ENCODE results near the gene FER. TPM values are rescaled to one million over a fixed set of nuclear protein-coding genes. Genes with fewer than 3 reads are reported as not detected.
"Not testable (repeated sequence)": the region's sequence is repeated elsewhere in the genome, so short reads cannot be mapped to it uniquely, and the experiment has no call there.

Gene FER
- total and polyA plus RNA-seq, 2 donors: 2.8 to 8.8 TPM

- 83% methylated on average over 1 of the region's 1 CpG for WGBS
- DNase-seq (ENCODE audit: low read depth in 6 of 9, low spot score in 9 of 9): peak in 3 of 9 donors; percentile 7 to 48 (median 15)
- no peaks in the 10 kb centered on the region for H3K36me3 ChIP-seq (ENCODE audit: control insufficient read depth in 2 of 2, insufficient read depth in 2 of 2, low read length in 1 of 2)
- no peaks in the 10 kb centered on the region for H3K27me3 ChIP-seq (ENCODE audit: control insufficient read depth in 2 of 2, insufficient read depth in 1 of 2, low read length in 1 of 2)
- no peak overlapping the region for H3K27ac ChIP-seq (ENCODE audit: low read depth in 1 of 2, low read length in 1 of 2)
- H3K9me3 ChIP-seq (ENCODE audit: control insufficient read depth in 2 of 2, insufficient read depth in 1 of 2, low read length in 1 of 2): no peaks in the 10 kb centered on the region
- H3K4me3 ChIP-seq (ENCODE audit: low read length in 2 of 2): no peak overlapping the region
- peaks cover 0 to 5% of the 10 kb centered on the region in 2 donors for H3K4me1 ChIP-seq (ENCODE audit: control insufficient read depth in 2 of 2, insufficient read depth in 2 of 2, low read length in 2 of 2)
Observed at GRCh38 chr5:108760512-108760911, 12.8 kb downstream of the FER start.

GRCh38 chr5:108762660-108763059 is 15.0 kb downstream of the FER start:
- H3K4me1 ChIP-seq (ENCODE audit: control insufficient read depth in 2 of 2, insufficient read depth in 2 of 2, low read length in 2 of 2): peaks cover 0 to 5% of the 10 kb centered on the region in 2 donors
- no peaks in the 10 kb centered on the region for H3K36me3 ChIP-seq (ENCODE audit: control insufficient read depth in 2 of 2, insufficient read depth in 2 of 2, low read length in 1 of 2)
- H3K27ac ChIP-seq (ENCODE audit: low read depth in 1 of 2, low read length in 1 of 2): no peak overlapping the region
- WGBS: 39% methylated on average over 3 of the region's 3 CpGs
- H3K4me3 ChIP-seq (ENCODE audit: low read length in 2 of 2): no peak overlapping the region
- H3K27me3 ChIP-seq (ENCODE audit: control insufficient read depth in 2 of 2, insufficient read depth in 1 of 2, low read length in 1 of 2): no peaks in the 10 kb centered on the region
- DNase-seq (ENCODE audit: low read depth in 6 of 9, low spot score in 9 of 9): no peak
- H3K9me3 ChIP-seq (ENCODE audit: control insufficient read depth in 2 of 2, insufficient read depth in 1 of 2, low read length in 1 of 2): no peaks in the 10 kb centered on the region

DNA sequence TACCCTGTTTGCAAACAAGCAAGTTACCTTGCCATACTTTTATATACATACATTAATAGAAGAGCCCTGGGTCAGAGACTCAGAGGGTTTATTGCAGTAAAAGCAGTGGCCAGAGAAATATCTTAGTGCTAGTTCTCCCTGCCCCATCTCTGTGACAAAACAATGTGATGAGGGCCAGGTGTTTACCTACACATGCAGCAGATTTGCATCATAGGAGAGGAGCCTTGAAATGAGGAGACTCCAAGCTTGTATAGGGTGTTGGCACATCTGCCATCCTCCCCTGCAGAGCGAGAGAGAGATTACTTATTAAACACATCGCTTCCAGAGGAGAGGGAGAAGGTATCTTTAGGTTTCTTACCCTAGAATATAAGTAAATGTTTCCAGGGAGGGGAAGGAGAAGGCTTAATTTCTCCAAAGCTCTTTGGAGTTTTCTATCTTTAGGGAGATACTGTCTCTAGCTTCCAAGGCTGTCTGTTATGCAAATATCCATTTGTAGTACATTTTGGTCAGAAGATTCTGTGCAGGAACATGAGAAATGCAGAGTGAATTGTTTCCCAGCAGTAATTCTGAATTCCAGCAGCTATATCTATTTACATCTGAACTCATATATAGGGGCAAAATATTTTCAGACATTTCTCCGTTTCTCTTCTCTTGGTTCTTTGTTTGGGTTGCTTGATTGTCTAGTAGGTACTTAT is 15.7 kb downstream of the FER start:
- H3K27ac ChIP-seq (ENCODE audit: low read depth in 1 of 2, low read length in 1 of 2): no peak overlapping the region
- no peaks in the 10 kb centered on the region for H3K9me3 ChIP-seq (ENCODE audit: control insufficient read depth in 2 of 2, insufficient read depth in 1 of 2, low read length in 1 of 2)
- no peak for DNase-seq (ENCODE audit: low read depth in 6 of 9, low spot score in 9 of 9)
- H3K27me3 ChIP-seq (ENCODE audit: control insufficient read depth in 2 of 2, insufficient read depth in 1 of 2, low read length in 1 of 2): no peaks in the 10 kb centered on the region
- H3K36me3 ChIP-seq (ENCODE audit: control insufficient read depth in 2 of 2, insufficient read depth in 2 of 2, low read length in 1 of 2): no peaks in the 10 kb centered on the region
- no peak overlapping the region for H3K4me3 ChIP-seq (ENCODE audit: low read length in 2 of 2)
- WGBS: 100% methylated on average over 3 of the region's 3 CpGs
- peaks cover 0 to 5% of the 10 kb centered on the region in 2 donors for H3K4me1 ChIP-seq (ENCODE audit: control insufficient read depth in 2 of 2, insufficient read depth in 2 of 2, low read length in 2 of 2)

DNA sequence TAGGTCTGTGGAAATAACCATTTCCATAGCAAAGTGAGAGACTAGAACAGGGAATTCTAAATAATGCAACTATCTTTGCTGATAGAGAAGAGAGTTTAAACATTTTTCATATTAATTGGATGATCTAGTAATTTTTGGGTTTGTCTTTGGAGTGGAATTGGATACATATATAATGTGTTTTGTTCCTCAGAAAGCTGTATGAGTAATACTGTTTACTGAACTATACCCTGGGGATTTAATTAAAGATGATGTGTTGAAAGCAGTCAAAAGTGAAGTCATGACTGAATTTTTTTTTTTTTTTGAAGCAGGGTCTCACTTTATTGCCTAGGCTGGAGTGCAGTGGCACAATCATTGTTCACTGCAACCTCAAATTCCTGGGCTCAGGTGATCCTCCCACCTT is 17.9 kb downstream of the FER start:
- H3K36me3 ChIP-seq (ENCODE audit: control insufficient read depth in 2 of 2, insufficient read depth in 2 of 2, low read length in 1 of 2): no peaks in the 10 kb centered on the region
- DNase-seq (ENCODE audit: low read depth in 6 of 9, low spot score in 9 of 9): no peak
- no peak overlapping the region for H3K4me3 ChIP-seq (ENCODE audit: low read length in 2 of 2)
- H3K27me3 ChIP-seq (ENCODE audit: control insufficient read depth in 2 of 2, insufficient read depth in 1 of 2, low read length in 1 of 2): no peaks in the 10 kb centered on the region
- no peaks in the 10 kb centered on the region for H3K4me1 ChIP-seq (ENCODE audit: control insufficient read depth in 2 of 2, insufficient read depth in 2 of 2, low read length in 2 of 2)
- H3K27ac ChIP-seq (ENCODE audit: low read depth in 1 of 2, low read length in 1 of 2): no peak overlapping the region
- H3K9me3 ChIP-seq (ENCODE audit: control insufficient read depth in 2 of 2, insufficient read depth in 1 of 2, low read length in 1 of 2): no peaks in the 10 kb centered on the region

DNA sequence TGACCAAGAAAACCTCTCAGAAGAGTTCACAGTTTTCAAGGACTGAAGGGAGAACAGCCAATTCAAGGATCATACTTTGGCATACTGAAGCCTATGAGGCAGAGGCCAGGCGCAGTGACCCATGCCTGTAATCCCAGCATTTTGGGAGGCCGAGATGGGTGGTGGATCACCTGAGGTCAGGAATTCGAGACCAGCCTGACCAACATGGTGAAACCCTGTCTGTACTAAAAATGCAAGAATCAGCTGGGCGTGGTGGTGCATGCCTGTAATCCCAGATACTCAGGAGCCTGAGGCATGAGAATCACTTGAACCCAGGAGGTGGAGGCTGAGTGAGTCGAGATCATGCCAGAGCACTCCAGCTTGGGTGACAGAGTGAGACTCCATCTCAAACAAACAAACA is 19.2 kb downstream of the FER start:
- not testable (repeated sequence) for H3K4me1 ChIP-seq (ENCODE audit: control insufficient read depth in 2 of 2, insufficient read depth in 2 of 2, low read length in 2 of 2); H3K36me3 ChIP-seq (ENCODE audit: control insufficient read depth in 2 of 2, insufficient read depth in 2 of 2, low read length in 1 of 2); H3K9me3 ChIP-seq (ENCODE audit: control insufficient read depth in 2 of 2, insufficient read depth in 1 of 2, low read length in 1 of 2); H3K27me3 ChIP-seq (ENCODE audit: control insufficient read depth in 2 of 2, insufficient read depth in 1 of 2, low read length in 1 of 2); H3K27ac ChIP-seq (ENCODE audit: low read depth in 1 of 2, low read length in 1 of 2); DNase-seq (ENCODE audit: low read depth in 6 of 9, low spot score in 9 of 9); H3K4me3 ChIP-seq (ENCODE audit: low read length in 2 of 2)
- 95% methylated on average over 5 of the region's 5 CpGs for WGBS

DNA sequence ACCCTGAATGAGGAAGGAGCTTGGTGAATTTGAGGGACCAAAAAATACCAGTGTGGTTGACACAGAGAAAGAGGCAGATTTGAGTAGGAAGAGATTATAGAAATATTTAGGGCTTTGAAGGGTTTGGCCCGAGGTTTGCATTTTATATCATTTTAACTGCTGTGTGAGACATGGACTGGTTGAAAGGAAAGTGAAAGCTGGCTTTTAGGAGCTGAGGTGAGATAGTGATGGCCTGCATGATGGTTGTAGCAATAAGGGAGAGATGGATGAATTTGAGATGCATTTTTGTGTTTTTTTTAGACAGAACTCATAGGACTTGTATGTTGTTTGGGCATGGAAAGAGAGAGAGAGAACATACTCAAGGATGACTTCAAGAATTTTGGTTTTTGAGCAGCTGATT is 21.7 kb downstream of the FER start:
- WGBS: 78% methylated on average over 1 of the region's 1 CpG
- Histone ChIP-seq H3K27me3 (ENCODE audit: control insufficient read depth in 2 of 2, insufficient read depth in 1 of 2, low read length in 1 of 2) (no peaks in the 10 kb centered on the region), H3K27ac (ENCODE audit: low read depth in 1 of 2, low read length in 1 of 2) (no peak overlapping the region), H3K4me1 (ENCODE audit: control insufficient read depth in 2 of 2, insufficient read depth in 2 of 2, low read length in 2 of 2) (no peaks in the 10 kb centered on the region), H3K4me3 (ENCODE audit: low read length in 2 of 2) (no peak overlapping the region), H3K9me3 (ENCODE audit: control insufficient read depth in 2 of 2, insufficient read depth in 1 of 2, low read length in 1 of 2) (no peaks in the 10 kb centered on the region), H3K36me3 (ENCODE audit: control insufficient read depth in 2 of 2, insufficient read depth in 2 of 2, low read length in 1 of 2) (no peaks in the 10 kb centered on the region)
- no peak for DNase-seq (ENCODE audit: low read depth in 6 of 9, low spot score in 9 of 9)

GRCh38 chr5:108772626-108773025 is 24.9 kb downstream of the FER start:
- Histone ChIP-seq H3K36me3 (ENCODE audit: control insufficient read depth in 2 of 2, insufficient read depth in 2 of 2, low read length in 1 of 2) (no peaks in the 10 kb centered on the region), H3K4me1 (ENCODE audit: control insufficient read depth in 2 of 2, insufficient read depth in 2 of 2, low read length in 2 of 2) (no peaks in the 10 kb centered on the region), H3K4me3 (ENCODE audit: low read length in 2 of 2) (no peak overlapping the region), H3K27ac (ENCODE audit: low read depth in 1 of 2, low read length in 1 of 2) (no peak overlapping the region), H3K9me3 (ENCODE audit: control insufficient read depth in 2 of 2, insufficient read depth in 1 of 2, low read length in 1 of 2) (no peaks in the 10 kb centered on the region), H3K27me3 (ENCODE audit: control insufficient read depth in 2 of 2, insufficient read depth in 1 of 2, low read length in 1 of 2) (no peaks in the 10 kb centered on the region)
- no peak for DNase-seq (ENCODE audit: low read depth in 6 of 9, low spot score in 9 of 9)
- 92% methylated on average over 1 of the region's 1 CpG for WGBS

DNA sequence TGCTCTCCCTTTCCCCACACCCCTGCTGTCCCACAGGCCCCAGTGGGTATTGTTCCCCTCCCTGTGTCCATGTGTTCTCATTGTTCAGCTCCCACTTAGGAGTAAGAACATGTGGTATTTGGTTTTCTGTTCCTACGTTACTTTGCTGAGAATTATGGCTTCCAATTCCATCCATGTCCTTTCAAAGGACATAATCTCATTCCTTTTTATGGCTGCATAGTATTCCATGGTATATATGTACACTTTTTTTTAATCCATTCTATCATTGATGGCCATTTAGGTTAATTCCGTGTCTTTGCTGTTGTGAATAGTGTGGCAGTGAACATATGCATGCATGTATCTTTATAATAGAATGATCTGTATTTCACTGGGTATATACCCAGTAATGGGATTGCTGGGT is 25.6 kb downstream of the FER start:
- 97% methylated on average over 2 of the region's 2 CpGs for WGBS
- H3K36me3 ChIP-seq (ENCODE audit: control insufficient read depth in 2 of 2, insufficient read depth in 2 of 2, low read length in 1 of 2): no peaks in the 10 kb centered on the region
- no peak overlapping the region for H3K4me3 ChIP-seq (ENCODE audit: low read length in 2 of 2)
- H3K9me3 ChIP-seq (ENCODE audit: control insufficient read depth in 2 of 2, insufficient read depth in 1 of 2, low read length in 1 of 2): no peaks in the 10 kb centered on the region
- H3K4me1 ChIP-seq (ENCODE audit: control insufficient read depth in 2 of 2, insufficient read depth in 2 of 2, low read length in 2 of 2): no peaks in the 10 kb centered on the region
- DNase-seq (ENCODE audit: low read depth in 6 of 9, low spot score in 9 of 9): no peak
- no peaks in the 10 kb centered on the region for H3K27me3 ChIP-seq (ENCODE audit: control insufficient read depth in 2 of 2, insufficient read depth in 1 of 2, low read length in 1 of 2)
- H3K27ac ChIP-seq (ENCODE audit: low read depth in 1 of 2, low read length in 1 of 2): no peak overlapping the region

- not testable (repeated sequence) for H3K9me3 ChIP-seq (ENCODE audit: control insufficient read depth in 2 of 2, insufficient read depth in 1 of 2, low read length in 1 of 2); H3K36me3 ChIP-seq (ENCODE audit: control insufficient read depth in 2 of 2, insufficient read depth in 2 of 2, low read length in 1 of 2); DNase-seq (ENCODE audit: low read depth in 6 of 9, low spot score in 9 of 9); H3K4me1 ChIP-seq (ENCODE audit: control insufficient read depth in 2 of 2, insufficient read depth in 2 of 2, low read length in 2 of 2); H3K4me3 ChIP-seq (ENCODE audit: low read length in 2 of 2); H3K27me3 ChIP-seq (ENCODE audit: control insufficient read depth in 2 of 2, insufficient read depth in 1 of 2, low read length in 1 of 2); H3K27ac ChIP-seq (ENCODE audit: low read depth in 1 of 2, low read length in 1 of 2)
- 99% methylated on average over 2 of the region's 2 CpGs for WGBS
Observed at GRCh38 chr5:108774079-108774478, 26.4 kb downstream of the FER start.

DNA sequence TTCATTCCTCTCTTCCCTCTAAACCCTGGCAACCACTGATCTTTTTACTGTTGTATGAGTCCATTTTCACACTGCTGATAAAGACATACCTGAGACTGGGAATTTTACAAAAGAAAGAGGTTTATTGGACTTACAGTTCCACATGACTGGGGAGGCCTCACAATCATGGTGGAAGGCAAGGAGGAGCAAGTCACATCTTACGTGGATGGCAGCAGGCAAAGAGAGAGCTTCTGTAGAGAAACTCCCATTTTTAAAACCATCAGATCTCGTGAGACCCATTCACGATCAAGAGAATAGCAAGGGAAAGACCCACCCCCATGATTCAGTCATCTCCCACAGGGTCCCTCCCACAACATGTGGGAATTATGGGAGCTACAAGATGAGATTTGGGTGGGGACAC is 29.9 kb downstream of the FER start:
- H3K4me3 ChIP-seq (ENCODE audit: low read length in 2 of 2); H3K36me3 ChIP-seq (ENCODE audit: control insufficient read depth in 2 of 2, insufficient read depth in 2 of 2, low read length in 1 of 2); H3K4me1 ChIP-seq (ENCODE audit: control insufficient read depth in 2 of 2, insufficient read depth in 2 of 2, low read length in 2 of 2); H3K9me3 ChIP-seq (ENCODE audit: control insufficient read depth in 2 of 2, insufficient read depth in 1 of 2, low read length in 1 of 2); H3K27ac ChIP-seq (ENCODE audit: low read depth in 1 of 2, low read length in 1 of 2); DNase-seq (ENCODE audit: low read depth in 6 of 9, low spot score in 9 of 9); H3K27me3 ChIP-seq (ENCODE audit: control insufficient read depth in 2 of 2, insufficient read depth in 1 of 2, low read length in 1 of 2): not testable (repeated sequence)
- 99% methylated on average over 3 of the region's 3 CpGs for WGBS
